ENCODE results near the gene INO80E.
"Not testable (repeated sequence)": the region's sequence is repeated elsewhere in the genome, so short reads cannot be mapped to it uniquely, and the experiment has no call there.

The INO80E gene

DNA sequence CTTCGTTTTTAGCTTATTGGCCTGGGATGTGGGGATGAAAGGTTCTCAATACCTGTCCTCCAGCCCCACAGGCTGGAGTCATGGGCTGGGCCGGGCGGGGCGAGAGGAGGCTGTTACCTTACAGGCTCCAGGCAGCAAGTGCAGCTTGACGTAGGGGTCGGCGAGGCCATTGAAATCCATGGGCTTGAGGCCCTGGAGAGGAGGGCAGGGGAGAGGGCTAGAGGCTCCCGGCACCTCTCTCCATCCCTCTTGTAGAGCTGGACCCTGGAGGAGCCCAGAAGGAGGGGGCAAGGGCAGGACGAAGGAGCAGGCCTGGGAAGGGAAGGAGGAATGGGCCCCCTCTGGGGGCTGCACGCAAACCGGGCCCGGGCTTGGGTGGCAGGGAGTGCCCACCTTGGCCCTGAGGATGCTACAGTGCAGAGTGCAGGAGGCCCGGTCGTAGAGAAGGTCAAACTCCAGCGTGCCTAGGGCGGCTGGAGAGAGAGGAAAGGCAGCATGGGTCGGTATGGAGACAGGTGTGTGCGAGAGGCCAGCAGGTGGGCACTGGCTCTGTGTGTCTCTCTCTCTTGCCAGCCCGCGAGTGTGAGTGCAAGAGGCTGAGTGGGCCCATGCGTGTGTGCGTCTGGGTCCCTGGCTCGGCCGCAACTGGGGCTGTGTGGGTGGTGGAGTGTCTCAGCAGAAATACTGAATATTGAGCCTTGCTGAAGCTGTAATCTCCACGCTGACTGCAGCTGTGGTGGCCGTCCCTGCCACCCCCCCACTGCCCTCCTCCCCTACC, 13.2 kb downstream of the INO80E start:
- Mint-ChIP-seq H3K9me3 (no peaks in the 10 kb centered on the region), H3K4me3 (peak overlapping the region; percentile 61), H3K36me3 (ENCODE audit: low read depth) (no peaks in the 10 kb centered on the region), H3K27ac (no peak overlapping the region), H3K27me3 (ENCODE audit: low read depth, poor library complexity) (peaks cover 49% of the 10 kb centered on the region), H3K4me1 (peaks cover 13% of the 10 kb centered on the region)
- DNase-seq: no peak
- TF ChIP-seq, protein P1, sequence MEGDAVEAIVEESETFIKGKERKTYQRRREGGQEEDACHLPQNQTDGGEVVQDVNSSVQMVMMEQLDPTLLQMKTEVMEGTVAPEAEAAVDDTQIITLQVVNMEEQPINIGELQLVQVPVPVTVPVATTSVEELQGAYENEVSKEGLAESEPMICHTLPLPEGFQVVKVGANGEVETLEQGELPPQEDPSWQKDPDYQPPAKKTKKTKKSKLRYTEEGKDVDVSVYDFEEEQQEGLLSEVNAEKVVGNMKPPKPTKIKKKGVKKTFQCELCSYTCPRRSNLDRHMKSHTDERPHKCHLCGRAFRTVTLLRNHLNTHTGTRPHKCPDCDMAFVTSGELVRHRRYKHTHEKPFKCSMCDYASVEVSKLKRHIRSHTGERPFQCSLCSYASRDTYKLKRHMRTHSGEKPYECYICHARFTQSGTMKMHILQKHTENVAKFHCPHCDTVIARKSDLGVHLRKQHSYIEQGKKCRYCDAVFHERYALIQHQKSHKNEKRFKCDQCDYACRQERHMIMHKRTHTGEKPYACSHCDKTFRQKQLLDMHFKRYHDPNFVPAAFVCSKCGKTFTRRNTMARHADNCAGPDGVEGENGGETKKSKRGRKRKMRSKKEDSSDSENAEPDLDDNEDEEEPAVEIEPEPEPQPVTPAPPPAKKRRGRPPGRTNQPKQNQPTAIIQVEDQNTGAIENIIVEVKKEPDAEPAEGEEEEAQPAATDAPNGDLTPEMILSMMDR (IDR thresholded peaks at IDR 0.05): no peak

DNA sequence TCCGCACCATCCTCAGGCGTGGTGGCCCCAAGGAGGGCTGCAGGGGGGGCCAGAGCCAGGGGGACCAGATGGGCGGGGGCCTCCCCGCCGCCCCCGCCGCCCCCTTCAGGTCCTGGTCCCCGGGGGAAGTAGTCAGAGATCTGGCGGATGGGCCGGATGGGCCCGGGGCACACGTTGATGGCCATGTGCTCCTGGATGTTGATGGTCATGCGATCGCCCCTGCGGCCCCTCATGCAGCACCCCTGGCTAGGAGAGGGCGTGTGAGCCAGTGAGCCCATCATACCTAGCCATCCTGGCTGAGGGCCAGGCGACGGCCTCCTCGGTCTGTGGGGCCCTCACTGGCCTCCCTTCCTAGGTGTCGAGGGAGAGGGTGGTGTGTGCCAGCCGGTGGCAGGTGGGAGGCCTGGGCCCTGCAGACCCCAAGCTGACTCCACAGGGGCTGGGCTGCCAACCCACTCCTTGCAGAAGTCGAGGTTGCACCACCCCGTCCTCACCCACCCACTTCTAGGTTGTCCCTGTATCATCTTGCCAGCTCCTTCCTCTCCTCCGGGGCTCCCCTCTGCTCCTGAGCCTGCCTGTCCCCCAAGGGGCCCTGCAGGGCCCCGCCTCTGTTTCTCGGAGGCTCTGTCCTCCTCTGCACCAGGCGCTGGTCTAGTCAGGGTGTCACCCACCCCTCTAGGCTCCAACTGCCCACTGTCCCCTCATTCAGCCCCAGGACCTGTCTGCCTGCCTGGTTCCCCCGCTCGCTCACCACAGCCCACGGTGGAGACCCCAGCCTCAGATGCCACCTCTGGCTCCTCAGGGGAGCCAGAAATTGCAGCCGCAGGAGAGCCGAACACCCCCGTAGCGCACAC, 14.2 kb downstream of the INO80E start:
- Mint-ChIP-seq H3K9me3 (no peaks in the 10 kb centered on the region), H3K27me3 (ENCODE audit: low read depth, poor library complexity) (peaks cover 55% of the 10 kb centered on the region), H3K4me3 (peak overlapping the region; percentile 75), H3K36me3 (ENCODE audit: low read depth) (no peaks in the 10 kb centered on the region), H3K4me1 (peaks cover 13% of the 10 kb centered on the region), H3K27ac (no peak overlapping the region)
- no peak for DNase-seq
- TF ChIP-seq, protein P1 (IDR thresholded peaks at IDR 0.05): no peak

DNA sequence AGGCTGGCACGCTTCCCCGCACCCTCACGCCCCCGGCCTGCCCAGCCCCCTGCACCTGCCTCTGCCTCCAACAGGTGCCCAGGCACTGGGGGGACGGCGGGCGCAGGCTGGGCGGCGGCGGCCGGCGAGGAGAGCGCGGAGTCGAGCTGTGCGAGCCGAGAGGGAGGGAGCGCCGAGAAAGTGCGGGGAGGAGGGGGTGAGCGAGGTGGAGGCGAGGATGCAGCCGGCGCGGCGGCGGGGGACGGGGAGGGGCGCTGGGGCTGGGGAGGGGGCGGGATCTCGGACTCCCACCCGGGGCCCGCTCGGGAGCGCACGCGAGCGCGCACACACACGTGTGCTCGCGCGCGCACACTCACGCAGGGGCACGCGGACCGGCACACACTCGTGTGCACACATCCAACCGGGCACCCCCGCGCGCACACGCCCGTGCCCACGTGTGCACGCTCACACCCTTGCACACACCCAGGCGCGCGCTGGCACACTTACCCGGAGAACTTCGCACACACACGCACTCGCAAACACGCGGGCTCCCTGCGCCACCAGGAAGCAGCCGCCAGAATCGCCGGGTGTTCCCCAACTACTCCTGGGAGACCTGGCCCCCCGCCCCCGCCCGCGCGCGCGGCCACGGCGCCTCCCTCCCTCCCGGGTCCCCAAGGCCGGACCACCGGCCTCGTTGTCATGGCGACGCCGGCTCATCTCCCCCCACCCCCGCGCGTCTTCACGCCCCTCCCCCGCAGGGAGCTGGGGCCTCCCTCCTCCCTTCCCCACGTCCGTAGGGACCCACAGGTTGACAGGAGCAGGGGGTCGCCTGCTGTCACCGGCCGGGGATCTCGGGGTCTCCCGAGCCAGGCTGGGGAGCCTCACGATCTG, 15.0 kb downstream of the INO80E start, which contains the start of gene DOC2A:
Gene DOC2A (minus strand): TSS at position 184 of the 870 bp plus-strand sequence. CDS start 805 bp downstream, outside the sequence.
- Mint-ChIP-seq H3K27me3 (ENCODE audit: low read depth, poor library complexity) (peaks cover 60% of the 10 kb centered on the region), H3K4me1 (peaks cover 13% of the 10 kb centered on the region), H3K9me3 (no peaks in the 10 kb centered on the region), H3K27ac (no peak within 1 kb of the TSS), H3K4me3 (peak within 1 kb of the TSS; percentile 80), H3K36me3 (ENCODE audit: low read depth) (no peaks in the 10 kb centered on the region)
- TF ChIP-seq, protein P1 (IDR thresholded peaks at IDR 0.05): no peak
- DNase-seq: peak; percentile 72

DNA sequence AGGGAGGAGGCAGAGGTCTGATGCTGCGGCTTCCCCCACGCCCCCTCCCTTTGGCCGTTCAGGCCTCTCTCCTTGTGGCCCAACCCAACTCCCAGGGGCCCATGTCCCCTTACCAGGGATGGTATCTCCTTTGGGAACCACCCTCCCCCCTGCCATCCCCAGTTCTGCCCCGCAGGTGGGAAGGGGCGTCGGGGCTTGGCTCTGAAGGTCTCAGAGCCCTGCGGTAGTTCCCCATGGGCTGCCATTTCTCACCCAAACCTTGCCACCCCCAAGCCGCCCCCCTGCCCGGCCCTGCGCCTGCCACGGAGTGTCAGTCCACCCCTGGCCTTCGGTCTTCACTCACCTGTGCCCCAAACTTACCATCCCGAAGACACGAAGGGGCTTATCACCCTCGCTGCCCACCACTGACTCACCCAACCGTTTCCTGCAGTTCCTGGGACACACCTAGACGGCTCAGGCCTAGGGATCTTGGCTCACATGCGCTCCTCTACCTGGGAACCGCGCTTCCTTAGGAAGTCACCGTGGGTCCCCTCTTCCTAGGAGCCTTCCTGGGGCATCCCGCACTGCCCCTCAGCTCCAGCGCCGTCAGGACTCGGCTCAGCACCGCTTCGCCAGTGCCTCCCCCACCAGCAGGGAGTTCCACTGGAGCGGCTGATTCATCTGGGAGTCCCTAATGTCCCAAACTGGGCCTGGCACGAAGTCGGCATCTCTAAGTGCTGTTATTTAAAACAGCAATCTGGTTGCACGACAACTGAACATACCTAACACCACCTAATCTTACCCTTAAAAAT, 15.9 kb downstream of the INO80E start:
- no peak overlapping the region for H3K27ac Mint-ChIP-seq
- no peaks in the 10 kb centered on the region for H3K36me3 Mint-ChIP-seq (ENCODE audit: low read depth)
- H3K27me3 Mint-ChIP-seq (ENCODE audit: low read depth, poor library complexity): peaks cover 66% of the 10 kb centered on the region
- TF ChIP-seq, protein P1 (IDR thresholded peaks at IDR 0.05): no peak
- peak overlapping the region; percentile 80 for H3K4me3 Mint-ChIP-seq
- H3K9me3 Mint-ChIP-seq: no peaks in the 10 kb centered on the region
- peaks cover 18% of the 10 kb centered on the region for H3K4me1 Mint-ChIP-seq
- no peak for DNase-seq

DNA sequence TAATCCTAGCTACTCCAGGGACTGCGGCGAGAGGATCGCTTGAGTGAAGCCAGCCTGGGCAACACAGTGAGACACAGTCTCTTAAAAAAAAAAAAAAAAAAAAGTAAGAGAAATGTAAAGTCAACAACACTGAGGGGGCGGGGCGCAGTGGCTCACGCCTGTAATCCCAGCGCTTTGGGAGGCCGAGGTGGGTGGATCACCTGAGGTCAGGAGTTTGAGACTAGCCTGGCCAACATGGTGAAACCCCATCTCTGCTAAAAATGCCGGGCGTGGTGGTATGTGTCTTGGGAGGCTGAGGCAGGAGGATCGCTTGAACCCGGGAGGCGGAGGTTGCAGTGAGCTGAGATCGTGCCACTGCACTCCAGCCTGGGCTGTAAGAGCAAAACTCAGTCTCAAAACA, 16.6 kb downstream of the INO80E start:
- peaks cover 18% of the 10 kb centered on the region for H3K4me1 Mint-ChIP-seq
- DNase-seq; H3K27ac Mint-ChIP-seq; H3K4me3 Mint-ChIP-seq; H3K9me3 Mint-ChIP-seq; H3K36me3 Mint-ChIP-seq (ENCODE audit: low read depth): not testable (repeated sequence)
- H3K27me3 Mint-ChIP-seq (ENCODE audit: low read depth, poor library complexity): peaks cover 72% of the 10 kb centered on the region

DNA sequence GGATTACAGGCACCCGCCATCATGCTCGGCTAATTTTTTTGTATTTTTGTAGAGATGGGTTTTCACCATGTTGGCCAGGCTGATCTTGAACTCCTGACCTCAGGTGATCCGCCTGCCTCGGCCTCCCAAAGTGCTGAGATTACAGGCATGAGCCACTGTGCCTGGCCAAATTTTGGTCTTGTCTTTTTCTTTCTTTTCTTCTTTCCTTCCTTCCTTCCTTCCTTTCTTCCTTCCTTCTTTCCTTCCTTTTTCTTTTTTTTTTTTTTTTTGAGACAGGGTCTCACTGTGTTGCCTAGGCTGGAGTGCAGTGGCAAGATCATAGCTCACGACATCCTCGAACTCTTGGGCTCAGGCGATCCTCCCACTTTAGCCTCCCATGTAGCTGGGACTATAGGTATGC, 19.4 kb downstream of the INO80E start:
- not testable (repeated sequence) for H3K4me3 Mint-ChIP-seq; H3K36me3 Mint-ChIP-seq (ENCODE audit: low read depth); H3K9me3 Mint-ChIP-seq; DNase-seq; H3K27ac Mint-ChIP-seq
- Mint-ChIP-seq H3K4me1 (peaks cover 14% of the 10 kb centered on the region), H3K27me3 (ENCODE audit: low read depth, poor library complexity) (peaks cover 63% of the 10 kb centered on the region)
